DND-41 (cell line): ENCODE data around the gene CHD8.
A peak's percentile ranks its signal among the peaks of the same experiment; 100 is the strongest.
"Not testable (repeated sequence)": the region's sequence is repeated elsewhere in the genome, so short reads cannot be mapped to it uniquely, and the experiment has no call there.

Experiments
- ATAC-seq: fragments of 200-7000 bp; cut with Tn5 transposase; 3 replicates; pipeline ENCODE4 v1.9.1; 2021; ENCODE audit warnings: low read depth; ENCODE audit not compliant: insufficient read depth
- DNase-seq: peaks from one replicate; pipeline ENCODE4 v3.0.0-alpha.2; 2020
- H2AFZ ChIP-seq: 2 replicates; pipeline ENCODE4 v1.6.0; 2012; ENCODE audit warnings: low read depth, low read length
- H3K27ac ChIP-seq: 2 replicates; pipeline ENCODE4 v1.5.1; 2012; ENCODE audit warnings: low read length, inconsistent platforms
- H3K27me3 ChIP-seq: fragments of 200-600 bp; sonication (generic); 2 replicates; pipeline ENCODE4 v1.6.0; 2012; ENCODE audit warnings: low read length, mild to moderate bottlenecking, inconsistent platforms; ENCODE audit not compliant: insufficient read depth, poor library complexity
- H3K36me3 ChIP-seq: 2 replicates; pipeline ENCODE4 v1.5.1; 2012; ENCODE audit warnings: low read length, inconsistent platforms; ENCODE audit not compliant: insufficient read depth
- H3K4me1 ChIP-seq: 2 replicates; pipeline ENCODE4 v1.5.1; 2012; ENCODE audit warnings: mild to moderate bottlenecking, low read length; ENCODE audit not compliant: insufficient read depth
- H3K4me2 ChIP-seq: 2 replicates; pipeline ENCODE4 v1.6.0; 2012; ENCODE audit warnings: mild to moderate bottlenecking, moderate library complexity, low read length, inconsistent platforms; ENCODE audit not compliant: insufficient read depth
- H3K4me3 ChIP-seq, 2 experiments: fragments of 200-600 bp in 1 of 2; shearing (Covaris generic) in 1 of 2; 2 replicates each; pipeline ENCODE4 v1.5.1; 2012 to 2016; ENCODE audit warnings: inconsistent platforms in 2 of 2, low read length in 2 of 2, mild to moderate bottlenecking in 2 of 2, low read depth in 1 of 2, moderate library complexity in 1 of 2
- H3K79me2 ChIP-seq: 2 replicates; pipeline ENCODE4 v1.6.0; 2012; ENCODE audit warnings: low read length, inconsistent platforms; ENCODE audit not compliant: insufficient read depth
- H3K9ac ChIP-seq: 2 replicates; pipeline ENCODE4 v1.6.0; 2012; ENCODE audit warnings: low read depth, mild to moderate bottlenecking, inconsistent platforms, low read length, moderate library complexity
- H3K9me3 ChIP-seq: 2 replicates; pipeline ENCODE4 v1.5.1; 2012; ENCODE audit warnings: low read length, moderate library complexity, mild to moderate bottlenecking, inconsistent platforms; ENCODE audit not compliant: insufficient read depth, severe bottlenecking
- H4K20me1 ChIP-seq: 2 replicates; pipeline ENCODE4 v1.6.0; 2012; ENCODE audit warnings: low read length; ENCODE audit not compliant: insufficient read depth
- CTCF ChIP-seq: IDR thresholded peaks from 2 replicates; pipeline ENCODE4 v1.5.1; 2012; ENCODE audit warnings: borderline replicate concordance, low read length, moderate library complexity, mild to moderate bottlenecking; ENCODE audit not compliant: poor library complexity, severe bottlenecking; ENCODE audit errors: extremely low read depth
- EZH2 ChIP-seq: IDR thresholded peaks from 3 replicates; pipeline ENCODE4 v1.6.1; 2012; ENCODE audit warnings: borderline replicate concordance, low read depth, mild to moderate bottlenecking, moderate library complexity, low read length, inconsistent platforms; ENCODE audit not compliant: severe bottlenecking

The CHD8 gene

GRCh38 chr14:21373980-21374379, 81.9 kb downstream of the CHD8 start:
- peaks cover 81% of the 10 kb centered on the region for H3K79me2 ChIP-seq

GRCh38 chr14:21372814-21373213, 83.1 kb downstream of the CHD8 start:
- H3K9me3 ChIP-seq, H3K27ac ChIP-seq: not testable (repeated sequence)
- H3K79me2 ChIP-seq, result peaks cover 69% of the 10 kb centered on the region

More at GRCh38 chr14:21373980-21374379, 81.9 kb downstream of the CHD8 start:
- Histone ChIP-seq H3K4me1 (peaks cover 6% of the 10 kb centered on the region; the same call in 1 of the 2 replicates), H3K27ac (no peak overlapping the region), H4K20me1 (peaks cover 50% of the 10 kb centered on the region), H3K4me3 (no peak overlapping the region), H2AFZ (no peak overlapping the region), H3K4me2 (no peak overlapping the region), H3K9ac (no peak overlapping the region), H3K36me3 (peaks cover 86% of the 10 kb centered on the region), H3K27me3 (no peaks in the 10 kb centered on the region), H3K9me3 (no peaks in the 10 kb centered on the region)
- no peak for ATAC-seq
- TF ChIP-seq CTCF (no peak), EZH2 (no peak)
- DNase-seq, result no peak

GRCh38 chr14:21369949-21370679, 85.8 kb downstream of the CHD8 start:
- DNase-seq, result no peak
- Histone ChIP-seq H3K4me1 (no peaks in the 10 kb centered on the region), H4K20me1 (peaks cover 17% of the 10 kb centered on the region; the same call in 1 of the 2 replicates), H3K4me2 (no peak overlapping the region), H2AFZ (no peak overlapping the region), H3K27me3 (no peaks in the 10 kb centered on the region), H3K4me3 (no peak overlapping the region), H3K9me3 (no peaks in the 10 kb centered on the region), H3K36me3 (peaks cover 90% of the 10 kb centered on the region), H3K79me2 (peaks cover 42% of the 10 kb centered on the region), H3K27ac (no peak overlapping the region), H3K9ac (no peak overlapping the region)
- ATAC-seq, result no peak
- TF ChIP-seq CTCF, result no peak
- TF ChIP-seq EZH2, result no peak

More at GRCh38 chr14:21372814-21373213, 83.1 kb downstream of the CHD8 start:
- H2AFZ ChIP-seq, H3K27me3 ChIP-seq, H3K4me2 ChIP-seq, H3K4me1 ChIP-seq, DNase-seq, H3K9ac ChIP-seq, H3K4me3 ChIP-seq: not testable (repeated sequence)
- H3K36me3 ChIP-seq, result peaks cover 90% of the 10 kb centered on the region
- ATAC-seq, result peak; percentile 14; the same call in 1 of the 3 replicates
- peaks cover 42% of the 10 kb centered on the region for H4K20me1 ChIP-seq

- ATAC-seq, result no peak
- DNase-seq, result no peak
- Histone ChIP-seq H3K9ac (no peak overlapping the region), H3K4me3 (no peak overlapping the region), H3K4me1 (no peaks in the 10 kb centered on the region), H4K20me1 (peaks cover 6% of the 10 kb centered on the region; the same call in 1 of the 2 replicates), H3K9me3 (no peaks in the 10 kb centered on the region), H3K27me3 (no peaks in the 10 kb centered on the region), H2AFZ (no peak overlapping the region), H3K4me2 (no peak overlapping the region), H3K27ac (no peak overlapping the region), H3K36me3 (peaks cover 100% of the 10 kb centered on the region), H3K79me2 (peaks cover 18% of the 10 kb centered on the region)
- no peak for TF ChIP-seq EZH2
- no peak for TF ChIP-seq CTCF
Observed at GRCh38 chr14:21367582-21368144, 88.3 kb downstream of the CHD8 start.
